ENCODE results near the gene CEPT1. TPM values are rescaled to one million over a fixed set of nuclear protein-coding genes. Genes with fewer than 3 reads are reported as not detected.
A peak's percentile ranks its signal among the peaks of the same experiment; 100 is the strongest.

Gene CEPT1
- total and polyA plus RNA-seq, 8 donors: 8.5 to 23.8 (median 13.1) TPM

GRCh38 chr1:111220302-111220890 is 80.4 kb downstream of the CEPT1 start:
- Histone ChIP-seq H3K9me3 (no peaks in the 10 kb centered on the region), H3K36me3 (no peaks in the 10 kb centered on the region), H3K4me3 (no peak overlapping the region), H3K4me1 (peaks cover 0 to 8% (median 2%) of the 10 kb centered on the region in 3 donors), H3K27me3 (no peaks in the 10 kb centered on the region), H3K27ac (no peak overlapping the region)
- FAIRE-seq: no peak
- intact Hi-C loops (cut with DNase I): loop anchor here in 2 of 3 donors (5.0 to 10.0 kb wide), 2 partner anchors 182 to 544 kb away; no protein-coding TSS in a partner anchor
- TF ChIP-seq CTCF (IDR thresholded peaks at IDR 0.05): no peak
- WGBS, 2 donors: 77 to 93% methylated on average over 6 of the region's 6 CpGs
- no peak for ATAC-seq
- no peak for DNase-seq

GRCh38 chr1:111221276-111221632 is 81.2 kb downstream of the CEPT1 start:
- no peak overlapping the region for H3K4me3 ChIP-seq
- DNase-seq (no peak), ATAC-seq (no peak), FAIRE-seq (no peak)
- no peaks in the 10 kb centered on the region for H3K9me3 ChIP-seq
- peaks cover 0 to 8% (median 7%) of the 10 kb centered on the region in 3 donors for H3K4me1 ChIP-seq
- intact Hi-C loops (cut with DNase I): loop anchor here in 2 of 3 donors (5.0 to 10.0 kb wide), 2 partner anchors 181 to 544 kb away; no protein-coding TSS in a partner anchor
- no peaks in the 10 kb centered on the region for H3K27me3 ChIP-seq
- H3K36me3 ChIP-seq: no peaks in the 10 kb centered on the region
- no peak overlapping the region for H3K27ac ChIP-seq
- TF ChIP-seq CTCF (IDR thresholded peaks at IDR 0.05): no peak
- 21% methylated on average over 2 of the region's 2 CpGs for WGBS, 2 donors

- intact Hi-C loops (cut with DNase I): loop anchor here in 2 of 3 donors (5.0 to 10.0 kb wide), 2 partner anchors 181 to 543 kb away; no protein-coding TSS in a partner anchor
- no peak for TF ChIP-seq CTCF (IDR thresholded peaks at IDR 0.05)
- Histone ChIP-seq H3K36me3 (no peaks in the 10 kb centered on the region), H3K9me3 (no peaks in the 10 kb centered on the region), H3K27me3 (no peaks in the 10 kb centered on the region), H3K4me1 (peaks cover 0 to 8% (median 7%) of the 10 kb centered on the region in 3 donors), H3K27ac (no peak overlapping the region), H3K4me3 (no peak overlapping the region)
- FAIRE-seq (no peak), ATAC-seq (peak in 2 of 4 donors; percentile 42 to 52), DNase-seq (no peak)
- 39% methylated on average over 5 of the region's 5 CpGs for WGBS, 2 donors
These were observed 81.7 kb downstream of the CEPT1 start for GRCh38 chr1:111221633-111222291.

GRCh38 chr1:111222308-111223125 is 82.5 kb downstream of the CEPT1 start:
- H3K9me3 ChIP-seq: no peaks in the 10 kb centered on the region
- DNase-seq (peak; percentile 40 to 88 (median 81)), FAIRE-seq (no peak), ATAC-seq (peak; percentile 89 to 96 (median 92))
- H3K27me3 ChIP-seq: no peaks in the 10 kb centered on the region
- no peaks in the 10 kb centered on the region for H3K36me3 ChIP-seq
- peak; percentile 71 to 86 (median 77) for TF ChIP-seq CTCF (IDR thresholded peaks at IDR 0.05)
- H3K27ac ChIP-seq: no peak overlapping the region
- H3K4me1 ChIP-seq: peaks cover 0 to 8% (median 7%) of the 10 kb centered on the region in 3 donors
- 18 to 21% methylated on average over 10 of the region's 10 CpGs for WGBS, 2 donors
- intact Hi-C loops (cut with DNase I): loop anchor here in 2 of 3 donors (5.0 to 10.0 kb wide), 2 partner anchors 180 to 542 kb away; no protein-coding TSS in a partner anchor
- H3K4me3 ChIP-seq: no peak overlapping the region
